COLO668 (cell line): ENCODE measurements around the gene OTX1.

ENCODE experiments used
- DNase-seq: peaks from one replicate; lab custom pipeline; 2025; ENCODE audit not compliant: unreplicated experiment; lab: John Stamatoyannopoulos, UW

Gene OTX1

GRCh38 chr2:63046961-63047320 lies 3.7 kb upstream of the OTX1 start:
- no peak for DNase-seq

- DNase-seq: no peak
These were observed 3.0 kb upstream of the OTX1 start for GRCh38 chr2:63047321-63048279.

GRCh38 chr2:63048367-63049171 lies 2.1 kb upstream of the OTX1 start:
- DNase-seq: no peak

GRCh38 chr2:63049211-63049969 lies 1.2 kb upstream of the OTX1 start:
- DNase-seq: no peak

GRCh38 chr2:63049970-63050333 lies 678 bp upstream of the OTX1 start:
- no peak for DNase-seq

- DNase-seq: peak; percentile 38
These were observed 588 bp downstream of the OTX1 start for GRCh38 chr2:63051042-63051794.

GRCh38 chr2:63051795-63052333 lies 1.2 kb downstream of the OTX1 start:
- DNase-seq: no peak

GRCh38 chr2:63052411-63053080 lies 1.9 kb downstream of the OTX1 start:
- no peak for DNase-seq

- DNase-seq: no peak
These were observed 2.7 kb downstream of the OTX1 start for GRCh38 chr2:63053081-63053888.

GRCh38 chr2:63053889-63054602 lies 3.4 kb downstream of the OTX1 start:
- no peak for DNase-seq

- no peak for DNase-seq
These were observed 4.2 kb downstream of the OTX1 start for GRCh38 chr2:63054841-63055225.

- DNase-seq: no peak
These were observed 4.8 kb downstream of the OTX1 start for GRCh38 chr2:63055226-63056106.

GRCh38 chr2:63056107-63057050 lies 5.7 kb downstream of the OTX1 start:
- DNase-seq: no peak

GRCh38 chr2:63057249-63058143 lies 6.9 kb downstream of the OTX1 start:
- DNase-seq: no peak

GRCh38 chr2:63058144-63058920 lies 7.7 kb downstream of the OTX1 start:
- no peak for DNase-seq
